ENCODE data around the gene DNAJB12.
A peak's percentile ranks its signal among the peaks of the same experiment; 100 is the strongest.

The DNAJB12 gene

DNA sequence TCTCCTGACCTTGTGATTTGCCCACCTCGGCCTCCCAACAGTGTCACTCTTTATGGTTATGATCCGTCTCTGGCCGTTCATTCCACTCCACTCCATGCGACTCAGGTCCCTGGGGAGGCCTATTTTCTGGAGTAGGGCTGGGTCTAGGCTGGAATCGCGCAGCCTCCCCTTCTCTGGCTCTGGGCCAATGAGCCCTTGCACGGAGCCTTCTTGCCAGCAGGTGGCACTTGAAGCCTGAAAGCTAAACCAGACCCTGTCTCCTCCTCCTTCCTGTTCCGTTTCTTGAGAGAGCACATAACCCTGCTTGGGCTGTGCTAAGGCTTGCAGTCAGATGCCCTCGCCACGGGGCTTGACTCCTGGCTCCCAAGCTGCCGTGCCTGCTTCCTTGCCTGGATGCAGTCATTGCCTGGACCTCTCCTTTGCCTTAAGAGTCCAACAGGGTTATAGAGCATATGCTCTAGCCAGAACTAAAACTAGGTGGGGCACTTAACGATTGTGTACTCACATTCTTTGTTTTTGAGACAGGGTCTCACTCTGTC is 9.6 kb upstream of the DNAJB12 start:
- Histone ChIP-seq H3K36me3 (ENCODE audit: control insufficient read depth in 2 of 2, insufficient read depth in 1 of 2, low read length in 2 of 2) (peaks cover 0 to 20% of the 10 kb centered on the region in 2 experiments; a peak in 2 of 3 replicates), H3K4me1 (ENCODE audit: control insufficient read depth, insufficient read depth, low read length) (no peaks in the 10 kb centered on the region), H3K27ac (ENCODE audit: extremely low read depth, low read depth, low read length) (no peak overlapping the region), H3K4me3 (ENCODE audit: low read depth, low read length) (no peak overlapping the region), H3K9me3 (ENCODE audit: control insufficient read depth, insufficient read depth, low read depth, low read length) (no peaks in the 10 kb centered on the region)
- POLR2A ChIA-PET, result interaction anchor here (0.6 to 1.4 kb wide), 3 partner anchors 9 to 11 kb away, joined by 3 to 6 read pairs (median 3); partner anchors contain the start of gene DNAJB12
- CTCF ChIA-PET, result interaction anchor here (0.6 to 3.0 kb wide), 16 partner anchors 9 to 731 kb away, joined by 3 to 30 read pairs (median 3); no protein-coding TSS in a partner anchor
- peak; percentile 81 for TF ChIP-seq SP7 (tag by site-specific recombination; IDR thresholded peaks at IDR 0.05)
- TF ChIP-seq KLF1 (tag by site-specific recombination; IDR thresholded peaks at IDR 0.05), result no peak
- no peak for TF ChIP-seq ZNF473 (tag by site-specific recombination; IDR thresholded peaks at IDR 0.05)
- TF ChIP-seq ZNF2 (tag by site-specific recombination; IDR thresholded peaks at IDR 0.05), result peak; percentile 96
- no peak; the same call in 1 of the 2 replicates for TF ChIP-seq GLI2 (tag by site-specific recombination; IDR thresholded peaks at IDR 0.05; ENCODE audit: borderline replicate concordance, low read depth)
- peak; percentile 96 for TF ChIP-seq ZNF600 (tag by site-specific recombination; IDR thresholded peaks at IDR 0.05)
- peak; percentile 69 for TF ChIP-seq ZNF629 (tag by site-specific recombination; IDR thresholded peaks at IDR 0.05)
- no peak for TF ChIP-seq ZNF510 (tag by site-specific recombination; IDR thresholded peaks at IDR 0.05; ENCODE audit: insufficient replicate concordance)
- 0 out of 2 replicates have a peak, but pooled peaks have one; percentile 24 for TF ChIP-seq KLF16 (tag by site-specific recombination; IDR thresholded peaks at IDR 0.05)
- no peak for TF ChIP-seq ZFP41 (tag by site-specific recombination; IDR thresholded peaks at IDR 0.05; ENCODE audit: borderline replicate concordance)
- TF ChIP-seq, protein P1, sequence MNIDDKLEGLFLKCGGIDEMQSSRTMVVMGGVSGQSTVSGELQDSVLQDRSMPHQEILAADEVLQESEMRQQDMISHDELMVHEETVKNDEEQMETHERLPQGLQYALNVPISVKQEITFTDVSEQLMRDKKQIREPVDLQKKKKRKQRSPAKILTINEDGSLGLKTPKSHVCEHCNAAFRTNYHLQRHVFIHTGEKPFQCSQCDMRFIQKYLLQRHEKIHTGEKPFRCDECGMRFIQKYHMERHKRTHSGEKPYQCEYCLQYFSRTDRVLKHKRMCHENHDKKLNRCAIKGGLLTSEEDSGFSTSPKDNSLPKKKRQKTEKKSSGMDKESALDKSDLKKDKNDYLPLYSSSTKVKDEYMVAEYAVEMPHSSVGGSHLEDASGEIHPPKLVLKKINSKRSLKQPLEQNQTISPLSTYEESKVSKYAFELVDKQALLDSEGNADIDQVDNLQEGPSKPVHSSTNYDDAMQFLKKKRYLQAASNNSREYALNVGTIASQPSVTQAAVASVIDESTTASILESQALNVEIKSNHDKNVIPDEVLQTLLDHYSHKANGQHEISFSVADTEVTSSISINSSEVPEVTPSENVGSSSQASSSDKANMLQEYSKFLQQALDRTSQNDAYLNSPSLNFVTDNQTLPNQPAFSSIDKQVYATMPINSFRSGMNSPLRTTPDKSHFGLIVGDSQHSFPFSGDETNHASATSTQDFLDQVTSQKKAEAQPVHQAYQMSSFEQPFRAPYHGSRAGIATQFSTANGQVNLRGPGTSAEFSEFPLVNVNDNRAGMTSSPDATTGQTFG (tag by site-specific recombination; IDR thresholded peaks at IDR 0.05; ENCODE audit: borderline replicate concordance), result no peak
- no peak for TF ChIP-seq ZNF48 (tag by site-specific recombination; IDR thresholded peaks at IDR 0.05)
- no peak for TF ChIP-seq ZNF776 (tag by site-specific recombination; IDR thresholded peaks at IDR 0.05; ENCODE audit: borderline replicate concordance)
- TF ChIP-seq ZNF548 (tag by site-specific recombination; IDR thresholded peaks at IDR 0.05), result no peak
- no peak for TF ChIP-seq YY1 (tag by site-specific recombination; IDR thresholded peaks at IDR 0.05)
- TF ChIP-seq ZBTB17 (tag by site-specific recombination; IDR thresholded peaks at IDR 0.05), result peak; percentile 95
- TF ChIP-seq, protein P2, sequence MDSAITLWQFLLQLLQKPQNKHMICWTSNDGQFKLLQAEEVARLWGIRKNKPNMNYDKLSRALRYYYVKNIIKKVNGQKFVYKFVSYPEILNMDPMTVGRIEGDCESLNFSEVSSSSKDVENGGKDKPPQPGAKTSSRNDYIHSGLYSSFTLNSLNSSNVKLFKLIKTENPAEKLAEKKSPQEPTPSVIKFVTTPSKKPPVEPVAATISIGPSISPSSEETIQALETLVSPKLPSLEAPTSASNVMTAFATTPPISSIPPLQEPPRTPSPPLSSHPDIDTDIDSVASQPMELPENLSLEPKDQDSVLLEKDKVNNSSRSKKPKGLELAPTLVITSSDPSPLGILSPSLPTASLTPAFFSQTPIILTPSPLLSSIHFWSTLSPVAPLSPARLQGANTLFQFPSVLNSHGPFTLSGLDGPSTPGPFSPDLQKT (IDR thresholded peaks at IDR 0.05; ENCODE audit: borderline replicate concordance, low read depth, low read length), result no peak
- TF ChIP-seq ZNF626 (tag by site-specific recombination; IDR thresholded peaks at IDR 0.05), result no peak
- TF ChIP-seq, protein P3, sequence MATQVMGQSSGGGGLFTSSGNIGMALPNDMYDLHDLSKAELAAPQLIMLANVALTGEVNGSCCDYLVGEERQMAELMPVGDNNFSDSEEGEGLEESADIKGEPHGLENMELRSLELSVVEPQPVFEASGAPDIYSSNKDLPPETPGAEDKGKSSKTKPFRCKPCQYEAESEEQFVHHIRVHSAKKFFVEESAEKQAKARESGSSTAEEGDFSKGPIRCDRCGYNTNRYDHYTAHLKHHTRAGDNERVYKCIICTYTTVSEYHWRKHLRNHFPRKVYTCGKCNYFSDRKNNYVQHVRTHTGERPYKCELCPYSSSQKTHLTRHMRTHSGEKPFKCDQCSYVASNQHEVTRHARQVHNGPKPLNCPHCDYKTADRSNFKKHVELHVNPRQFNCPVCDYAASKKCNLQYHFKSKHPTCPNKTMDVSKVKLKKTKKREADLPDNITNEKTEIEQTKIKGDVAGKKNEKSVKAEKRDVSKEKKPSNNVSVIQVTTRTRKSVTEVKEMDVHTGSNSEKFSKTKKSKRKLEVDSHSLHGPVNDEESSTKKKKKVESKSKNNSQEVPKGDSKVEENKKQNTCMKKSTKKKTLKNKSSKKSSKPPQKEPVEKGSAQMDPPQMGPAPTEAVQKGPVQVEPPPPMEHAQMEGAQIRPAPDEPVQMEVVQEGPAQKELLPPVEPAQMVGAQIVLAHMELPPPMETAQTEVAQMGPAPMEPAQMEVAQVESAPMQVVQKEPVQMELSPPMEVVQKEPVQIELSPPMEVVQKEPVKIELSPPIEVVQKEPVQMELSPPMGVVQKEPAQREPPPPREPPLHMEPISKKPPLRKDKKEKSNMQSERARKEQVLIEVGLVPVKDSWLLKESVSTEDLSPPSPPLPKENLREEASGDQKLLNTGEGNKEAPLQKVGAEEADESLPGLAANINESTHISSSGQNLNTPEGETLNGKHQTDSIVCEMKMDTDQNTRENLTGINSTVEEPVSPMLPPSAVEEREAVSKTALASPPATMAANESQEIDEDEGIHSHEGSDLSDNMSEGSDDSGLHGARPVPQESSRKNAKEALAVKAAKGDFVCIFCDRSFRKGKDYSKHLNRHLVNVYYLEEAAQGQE (tag by site-specific recombination; IDR thresholded peaks at IDR 0.05), result no peak
- TF ChIP-seq ZNF302 (tag by site-specific recombination; IDR thresholded peaks at IDR 0.05; ENCODE audit: low read depth), result no peak
- TF ChIP-seq ZXDB (tag by site-specific recombination; IDR thresholded peaks at IDR 0.05), result peak; percentile 83; the same call in 1 of the 2 replicates
- peak; percentile 82 for TF ChIP-seq WT1 (tag by site-specific recombination; IDR thresholded peaks at IDR 0.05)
- no peak for TF ChIP-seq ZNF571 (tag by site-specific recombination; IDR thresholded peaks at IDR 0.05)
- TF ChIP-seq, protein P4, sequence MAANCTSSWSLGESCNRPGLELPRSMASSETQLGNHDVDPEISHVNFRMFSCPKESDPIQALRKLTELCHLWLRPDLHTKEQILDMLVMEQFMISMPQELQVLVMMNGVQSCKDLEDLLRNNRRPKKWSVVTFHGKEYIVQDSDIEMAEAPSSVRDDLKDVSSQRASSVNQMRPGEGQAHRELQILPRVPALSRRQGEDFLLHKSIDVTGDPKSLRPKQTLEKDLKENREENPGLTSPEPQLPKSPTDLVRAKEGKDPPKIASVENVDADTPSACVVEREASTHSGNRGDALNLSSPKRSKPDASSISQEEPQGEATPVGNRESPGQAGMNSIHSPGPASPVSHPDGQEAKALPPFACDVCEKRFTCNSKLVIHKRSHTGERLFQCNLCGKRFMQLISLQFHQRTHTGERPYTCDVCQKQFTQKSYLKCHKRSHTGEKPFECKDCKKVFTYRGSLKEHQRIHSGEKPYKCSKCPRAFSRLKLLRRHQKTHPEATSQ (tag by site-specific recombination; IDR thresholded peaks at IDR 0.05), result no peak
- TF ChIP-seq, protein P5, sequence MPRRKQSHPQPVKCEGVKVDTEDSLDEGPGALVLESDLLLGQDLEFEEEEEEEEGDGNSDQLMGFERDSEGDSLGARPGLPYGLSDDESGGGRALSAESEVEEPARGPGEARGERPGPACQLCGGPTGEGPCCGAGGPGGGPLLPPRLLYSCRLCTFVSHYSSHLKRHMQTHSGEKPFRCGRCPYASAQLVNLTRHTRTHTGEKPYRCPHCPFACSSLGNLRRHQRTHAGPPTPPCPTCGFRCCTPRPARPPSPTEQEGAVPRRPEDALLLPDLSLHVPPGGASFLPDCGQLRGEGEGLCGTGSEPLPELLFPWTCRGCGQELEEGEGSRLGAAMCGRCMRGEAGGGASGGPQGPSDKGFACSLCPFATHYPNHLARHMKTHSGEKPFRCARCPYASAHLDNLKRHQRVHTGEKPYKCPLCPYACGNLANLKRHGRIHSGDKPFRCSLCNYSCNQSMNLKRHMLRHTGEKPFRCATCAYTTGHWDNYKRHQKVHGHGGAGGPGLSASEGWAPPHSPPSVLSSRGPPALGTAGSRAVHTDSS (tag by site-specific recombination; IDR thresholded peaks at IDR 0.05), result no peak
- no peak for TF ChIP-seq ZNF19 (tag by site-specific recombination; IDR thresholded peaks at IDR 0.05; ENCODE audit: low read depth)
- TF ChIP-seq ZNF555 (tag by site-specific recombination; conservative IDR thresholded peaks at IDR 0.05), result no peak
- TF ChIP-seq KLF10 (tag by site-specific recombination; IDR thresholded peaks at IDR 0.05), result peak; percentile 69; the same call in 1 of the 2 replicates
